Measurements from ENCODE around the gene SYNGR1. TPM values are rescaled to one million over a fixed set of nuclear protein-coding genes. Genes with fewer than 3 reads are reported as not detected.

SYNGR1 gene
- total and polyA plus RNA-seq, 2 experiments from 2014 or later, result 30.9 to 37.0 TPM

DNA sequence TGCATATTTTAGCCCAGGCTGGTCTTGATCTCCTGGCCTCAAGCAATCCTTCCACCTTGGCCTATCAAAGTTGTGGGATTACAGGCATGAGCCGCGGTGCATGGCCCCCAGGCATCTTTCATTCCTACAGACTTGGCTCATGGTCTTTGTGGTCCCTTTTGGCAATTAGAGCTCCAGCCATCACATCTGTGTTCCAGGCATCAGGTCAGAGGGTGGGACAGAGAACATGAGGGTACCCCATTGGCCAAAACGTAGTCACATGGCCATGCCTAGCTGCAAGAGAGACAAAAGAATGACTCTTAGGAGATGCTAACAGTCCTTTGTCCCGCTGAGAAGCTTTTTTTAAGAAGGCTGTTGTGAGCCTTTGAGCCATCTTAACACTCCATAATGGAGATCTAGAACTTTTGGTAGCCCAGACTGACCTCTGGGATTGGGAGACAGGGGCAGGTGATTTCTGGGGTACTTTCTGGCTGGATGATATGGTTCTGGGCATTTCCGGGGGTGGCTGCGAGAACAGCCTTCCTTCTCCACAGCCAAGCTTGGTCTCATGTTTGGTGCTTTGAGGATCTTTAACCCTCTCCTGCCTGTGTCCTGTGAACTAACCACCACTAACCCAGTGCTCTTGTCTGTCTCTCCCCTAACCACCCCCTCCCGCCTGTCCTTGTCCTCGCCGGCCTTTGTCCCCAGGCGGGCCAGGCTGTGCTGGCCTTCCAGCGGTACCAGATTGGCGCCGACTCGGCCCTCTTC lies 31.4 kb downstream of the SYNGR1 start:
- no peak overlapping the region for H3K4me2 ChIP-seq
- Mint-ChIP-seq H3K27ac (no peak overlapping the region), H3K4me3 (no peak overlapping the region), H3K4me1 (peaks cover 3% of the 10 kb centered on the region; the same call in 2 of the 3 replicates), H3K9me3 (no peaks in the 10 kb centered on the region), H3K27me3 (ENCODE audit: insufficient read depth, low read depth, poor library complexity) (peaks cover 11% of the 10 kb centered on the region), H3K36me3 (ENCODE audit: low read depth) (peaks cover 4% of the 10 kb centered on the region; the same call in 1 of the 3 replicates)
- DNase-seq (ENCODE audit: low spot score), result peak; percentile 44
- no peak overlapping the region for H3K27ac ChIP-seq (ENCODE audit: low read depth)
- H3K27me3 ChIP-seq (ENCODE audit: insufficient read depth), result no peaks in the 10 kb centered on the region
- H2AFZ ChIP-seq, result no peak overlapping the region
- peak; percentile 12; the same call in 1 of the 3 replicates for ATAC-seq
- no peak for TF ChIP-seq NANOG (IDR thresholded peaks at IDR 0.05; ENCODE audit: borderline replicate concordance)
- TF ChIP-seq EZH2phosphoT487 (IDR thresholded peaks at IDR 0.05; ENCODE audit: unreplicated experiment), result no peak
- TF ChIP-seq, protein P1, sequence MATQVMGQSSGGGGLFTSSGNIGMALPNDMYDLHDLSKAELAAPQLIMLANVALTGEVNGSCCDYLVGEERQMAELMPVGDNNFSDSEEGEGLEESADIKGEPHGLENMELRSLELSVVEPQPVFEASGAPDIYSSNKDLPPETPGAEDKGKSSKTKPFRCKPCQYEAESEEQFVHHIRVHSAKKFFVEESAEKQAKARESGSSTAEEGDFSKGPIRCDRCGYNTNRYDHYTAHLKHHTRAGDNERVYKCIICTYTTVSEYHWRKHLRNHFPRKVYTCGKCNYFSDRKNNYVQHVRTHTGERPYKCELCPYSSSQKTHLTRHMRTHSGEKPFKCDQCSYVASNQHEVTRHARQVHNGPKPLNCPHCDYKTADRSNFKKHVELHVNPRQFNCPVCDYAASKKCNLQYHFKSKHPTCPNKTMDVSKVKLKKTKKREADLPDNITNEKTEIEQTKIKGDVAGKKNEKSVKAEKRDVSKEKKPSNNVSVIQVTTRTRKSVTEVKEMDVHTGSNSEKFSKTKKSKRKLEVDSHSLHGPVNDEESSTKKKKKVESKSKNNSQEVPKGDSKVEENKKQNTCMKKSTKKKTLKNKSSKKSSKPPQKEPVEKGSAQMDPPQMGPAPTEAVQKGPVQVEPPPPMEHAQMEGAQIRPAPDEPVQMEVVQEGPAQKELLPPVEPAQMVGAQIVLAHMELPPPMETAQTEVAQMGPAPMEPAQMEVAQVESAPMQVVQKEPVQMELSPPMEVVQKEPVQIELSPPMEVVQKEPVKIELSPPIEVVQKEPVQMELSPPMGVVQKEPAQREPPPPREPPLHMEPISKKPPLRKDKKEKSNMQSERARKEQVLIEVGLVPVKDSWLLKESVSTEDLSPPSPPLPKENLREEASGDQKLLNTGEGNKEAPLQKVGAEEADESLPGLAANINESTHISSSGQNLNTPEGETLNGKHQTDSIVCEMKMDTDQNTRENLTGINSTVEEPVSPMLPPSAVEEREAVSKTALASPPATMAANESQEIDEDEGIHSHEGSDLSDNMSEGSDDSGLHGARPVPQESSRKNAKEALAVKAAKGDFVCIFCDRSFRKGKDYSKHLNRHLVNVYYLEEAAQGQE (IDR thresholded peaks at IDR 0.05; ENCODE audit: unreplicated experiment), result no peak
- no peak for TF ChIP-seq CREB1 (CRISPR knock-in tag; IDR thresholded peaks at IDR 0.05; ENCODE audit: low read depth)
- TF ChIP-seq STAT1 (IDR thresholded peaks at IDR 0.05; ENCODE audit: unreplicated experiment), result no peak
- TF ChIP-seq POLR2AphosphoS5 (IDR thresholded peaks at IDR 0.05; ENCODE audit: low read depth), result no peak
- no peak for TF ChIP-seq ZNF331 (CRISPR knock-in tag; IDR thresholded peaks at IDR 0.05; ENCODE audit: low read depth)
- TF ChIP-seq, protein P2, sequence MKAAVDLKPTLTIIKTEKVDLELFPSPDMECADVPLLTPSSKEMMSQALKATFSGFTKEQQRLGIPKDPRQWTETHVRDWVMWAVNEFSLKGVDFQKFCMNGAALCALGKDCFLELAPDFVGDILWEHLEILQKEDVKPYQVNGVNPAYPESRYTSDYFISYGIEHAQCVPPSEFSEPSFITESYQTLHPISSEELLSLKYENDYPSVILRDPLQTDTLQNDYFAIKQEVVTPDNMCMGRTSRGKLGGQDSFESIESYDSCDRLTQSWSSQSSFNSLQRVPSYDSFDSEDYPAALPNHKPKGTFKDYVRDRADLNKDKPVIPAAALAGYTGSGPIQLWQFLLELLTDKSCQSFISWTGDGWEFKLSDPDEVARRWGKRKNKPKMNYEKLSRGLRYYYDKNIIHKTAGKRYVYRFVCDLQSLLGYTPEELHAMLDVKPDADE (IDR thresholded peaks at IDR 0.05), result no peak
- TF ChIP-seq, protein P3, sequence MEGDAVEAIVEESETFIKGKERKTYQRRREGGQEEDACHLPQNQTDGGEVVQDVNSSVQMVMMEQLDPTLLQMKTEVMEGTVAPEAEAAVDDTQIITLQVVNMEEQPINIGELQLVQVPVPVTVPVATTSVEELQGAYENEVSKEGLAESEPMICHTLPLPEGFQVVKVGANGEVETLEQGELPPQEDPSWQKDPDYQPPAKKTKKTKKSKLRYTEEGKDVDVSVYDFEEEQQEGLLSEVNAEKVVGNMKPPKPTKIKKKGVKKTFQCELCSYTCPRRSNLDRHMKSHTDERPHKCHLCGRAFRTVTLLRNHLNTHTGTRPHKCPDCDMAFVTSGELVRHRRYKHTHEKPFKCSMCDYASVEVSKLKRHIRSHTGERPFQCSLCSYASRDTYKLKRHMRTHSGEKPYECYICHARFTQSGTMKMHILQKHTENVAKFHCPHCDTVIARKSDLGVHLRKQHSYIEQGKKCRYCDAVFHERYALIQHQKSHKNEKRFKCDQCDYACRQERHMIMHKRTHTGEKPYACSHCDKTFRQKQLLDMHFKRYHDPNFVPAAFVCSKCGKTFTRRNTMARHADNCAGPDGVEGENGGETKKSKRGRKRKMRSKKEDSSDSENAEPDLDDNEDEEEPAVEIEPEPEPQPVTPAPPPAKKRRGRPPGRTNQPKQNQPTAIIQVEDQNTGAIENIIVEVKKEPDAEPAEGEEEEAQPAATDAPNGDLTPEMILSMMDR (conservative IDR thresholded peaks at IDR 0.05; ENCODE audit: low read depth in 2 of 2), result no peak
- TF ChIP-seq, protein P4, sequence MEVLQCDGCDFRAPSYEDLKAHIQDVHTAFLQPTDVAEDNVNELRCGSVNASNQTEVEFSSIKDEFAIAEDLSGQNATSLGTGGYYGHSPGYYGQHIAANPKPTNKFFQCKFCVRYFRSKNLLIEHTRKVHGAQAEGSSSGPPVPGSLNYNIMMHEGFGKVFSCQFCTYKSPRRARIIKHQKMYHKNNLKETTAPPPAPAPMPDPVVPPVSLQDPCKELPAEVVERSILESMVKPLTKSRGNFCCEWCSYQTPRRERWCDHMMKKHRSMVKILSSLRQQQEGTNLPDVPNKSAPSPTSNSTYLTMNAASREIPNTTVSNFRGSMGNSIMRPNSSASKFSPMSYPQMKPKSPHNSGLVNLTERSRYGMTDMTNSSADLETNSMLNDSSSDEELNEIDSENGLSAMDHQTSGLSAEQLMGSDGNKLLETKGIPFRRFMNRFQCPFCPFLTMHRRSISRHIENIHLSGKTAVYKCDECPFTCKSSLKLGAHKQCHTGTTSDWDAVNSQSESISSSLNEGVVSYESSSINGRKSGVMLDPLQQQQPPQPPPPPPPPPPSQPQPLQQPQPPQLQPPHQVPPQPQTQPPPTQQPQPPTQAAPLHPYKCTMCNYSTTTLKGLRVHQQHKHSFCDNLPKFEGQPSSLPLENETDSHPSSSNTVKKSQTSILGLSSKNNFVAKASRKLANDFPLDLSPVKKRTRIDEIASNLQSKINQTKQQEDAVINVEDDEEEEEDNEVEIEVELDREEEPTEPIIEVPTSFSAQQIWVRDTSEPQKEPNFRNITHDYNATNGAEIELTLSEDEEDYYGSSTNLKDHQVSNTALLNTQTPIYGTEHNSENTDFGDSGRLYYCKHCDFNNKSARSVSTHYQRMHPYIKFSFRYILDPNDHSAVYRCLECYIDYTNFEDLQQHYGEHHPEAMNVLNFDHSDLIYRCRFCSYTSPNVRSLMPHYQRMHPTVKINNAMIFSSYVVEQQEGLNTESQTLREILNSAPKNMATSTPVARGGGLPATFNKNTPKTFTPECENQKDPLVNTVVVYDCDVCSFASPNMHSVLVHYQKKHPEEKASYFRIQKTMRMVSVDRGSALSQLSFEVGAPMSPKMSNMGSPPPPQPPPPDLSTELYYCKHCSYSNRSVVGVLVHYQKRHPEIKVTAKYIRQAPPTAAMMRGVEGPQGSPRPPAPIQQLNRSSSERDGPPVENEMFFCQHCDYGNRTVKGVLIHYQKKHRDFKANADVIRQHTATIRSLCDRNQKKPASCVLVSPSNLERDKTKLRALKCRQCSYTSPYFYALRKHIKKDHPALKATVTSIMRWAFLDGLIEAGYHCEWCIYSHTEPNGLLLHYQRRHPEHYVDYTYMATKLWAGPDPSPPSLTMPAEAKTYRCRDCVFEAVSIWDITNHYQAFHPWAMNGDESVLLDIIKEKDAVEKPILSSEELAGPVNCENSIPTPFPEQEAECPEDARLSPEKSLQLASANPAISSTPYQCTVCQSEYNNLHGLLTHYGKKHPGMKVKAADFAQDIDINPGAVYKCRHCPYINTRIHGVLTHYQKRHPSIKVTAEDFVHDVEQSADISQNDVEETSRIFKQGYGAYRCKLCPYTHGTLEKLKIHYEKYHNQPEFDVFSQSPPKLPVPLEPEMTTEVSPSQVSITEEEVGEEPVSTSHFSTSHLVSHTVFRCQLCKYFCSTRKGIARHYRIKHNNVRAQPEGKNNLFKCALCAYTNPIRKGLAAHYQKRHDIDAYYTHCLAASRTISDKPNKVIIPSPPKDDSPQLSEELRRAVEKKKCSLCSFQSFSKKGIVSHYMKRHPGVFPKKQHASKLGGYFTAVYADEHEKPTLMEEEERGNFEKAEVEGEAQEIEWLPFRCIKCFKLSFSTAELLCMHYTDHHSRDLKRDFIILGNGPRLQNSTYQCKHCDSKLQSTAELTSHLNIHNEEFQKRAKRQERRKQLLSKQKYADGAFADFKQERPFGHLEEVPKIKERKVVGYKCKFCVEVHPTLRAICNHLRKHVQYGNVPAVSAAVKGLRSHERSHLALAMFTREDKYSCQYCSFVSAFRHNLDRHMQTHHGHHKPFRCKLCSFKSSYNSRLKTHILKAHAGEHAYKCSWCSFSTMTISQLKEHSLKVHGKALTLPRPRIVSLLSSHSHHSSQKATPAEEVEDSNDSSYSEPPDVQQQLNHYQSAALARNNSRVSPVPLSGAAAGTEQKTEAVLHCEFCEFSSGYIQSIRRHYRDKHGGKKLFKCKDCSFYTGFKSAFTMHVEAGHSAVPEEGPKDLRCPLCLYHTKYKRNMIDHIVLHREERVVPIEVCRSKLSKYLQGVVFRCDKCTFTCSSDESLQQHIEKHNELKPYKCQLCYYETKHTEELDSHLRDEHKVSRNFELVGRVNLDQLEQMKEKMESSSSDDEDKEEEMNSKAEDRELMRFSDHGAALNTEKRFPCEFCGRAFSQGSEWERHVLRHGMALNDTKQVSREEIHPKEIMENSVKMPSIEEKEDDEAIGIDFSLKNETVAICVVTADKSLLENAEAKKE (CRISPR knock-in tag; IDR thresholded peaks at IDR 0.05), result no peak
- TF ChIP-seq ZNF114 (CRISPR knock-in tag; IDR thresholded peaks at IDR 0.05), result no peak
- TF ChIP-seq JUNB (IDR thresholded peaks at IDR 0.05; ENCODE audit: unreplicated experiment), result no peak
- no peak for TF ChIP-seq EZH2 (IDR thresholded peaks at IDR 0.05; ENCODE audit: low read depth, unreplicated experiment)
- no peaks in the 10 kb centered on the region for H3F3A ChIP-seq (replicated peaks; ENCODE audit: low read depth)
- no peaks in the 10 kb centered on the region for H3K9me2 ChIP-seq (ENCODE audit: insufficient read depth)
- H3K4me1 ChIP-seq (ENCODE audit: insufficient read depth), result no peaks in the 10 kb centered on the region
- H3K4me3 ChIP-seq, result no peak overlapping the region
- H3K36me3 ChIP-seq (ENCODE audit: insufficient read depth), result no peaks in the 10 kb centered on the region
- no peaks in the 10 kb centered on the region for H4K20me1 ChIP-seq (replicated peaks; ENCODE audit: insufficient read depth)
- H3K79me2 ChIP-seq (replicated peaks; ENCODE audit: insufficient read depth), result no peaks in the 10 kb centered on the region
